HG03571 (cell line): ENCODE data around the gene ARHGDIG.
"Not testable (repeated sequence)": the region's sequence is repeated elsewhere in the genome, so short reads cannot be mapped to it uniquely, and the experiment has no call there.

Source experiments
- ATAC-seq: cut with Tn5 transposase; IDR thresholded peaks from one replicate; pipeline ENCODE4 v1.9.1; 2021; ENCODE audit not compliant: unreplicated experiment

ARHGDIG gene

GRCh38 chr16:322476-323143 lies 42.2 kb downstream of the ARHGDIG start:
- no peak for ATAC-seq

DNA sequence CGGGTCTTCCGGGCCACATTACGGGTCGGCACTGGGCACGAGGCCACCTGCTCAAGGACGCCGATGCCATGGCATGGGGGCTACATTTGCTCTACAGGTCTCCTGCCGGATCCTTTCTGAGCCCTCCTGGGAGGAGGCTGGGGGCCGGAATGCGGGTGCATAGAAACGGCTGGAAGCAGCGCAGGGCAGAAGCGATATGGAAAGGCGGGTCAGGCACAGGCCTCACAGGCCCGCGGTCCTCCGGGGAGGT lies 43.7 kb downstream of the ARHGDIG start:
- ATAC-seq: no peak

GRCh38 chr16:324451-325334 lies 44.3 kb downstream of the ARHGDIG start:
- no peak for ATAC-seq

- ATAC-seq: no peak
These were observed 45.2 kb downstream of the ARHGDIG start for GRCh38 chr16:325375-326145.

DNA sequence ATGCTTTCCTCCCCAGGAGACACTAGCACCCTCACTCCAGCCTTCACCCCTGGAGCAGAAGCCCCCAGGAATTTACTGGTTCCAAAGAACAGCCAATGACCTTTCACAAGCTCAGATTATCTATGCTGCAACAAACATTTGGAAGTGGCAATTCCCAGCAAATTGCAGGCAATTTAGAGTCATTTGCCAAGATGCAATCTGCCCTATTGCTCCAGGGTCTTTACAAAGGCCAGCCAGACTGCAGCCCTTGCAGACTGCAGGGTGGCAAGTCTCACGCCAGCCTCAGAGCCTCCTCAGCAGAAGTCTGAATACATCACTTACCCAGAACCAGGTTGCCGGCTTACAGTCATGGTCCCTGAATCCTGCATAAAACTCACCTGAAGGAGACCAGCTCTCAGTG lies 50.4 kb downstream of the ARHGDIG start:
- no peak for ATAC-seq

GRCh38 chr16:331181-331814 lies 50.9 kb downstream of the ARHGDIG start:
- ATAC-seq: not testable (repeated sequence)
